GM18951 (cell line): ENCODE measurements around the gene SMYD3.
"Not testable (repeated sequence)": the region's sequence is repeated elsewhere in the genome, so short reads cannot be mapped to it uniquely, and the experiment has no call there.

Source experiments
- POLR2A ChIP-seq: IDR thresholded peaks from 4 replicates; pipeline ENCODE4 v1.6.1; 2011; ENCODE audit warnings: mild to moderate bottlenecking; ENCODE audit not compliant: insufficient read length, insufficient read depth; ENCODE audit errors: extremely low read depth
- in situ Hi-C: fragments of 300-500 bp; cut with MboI; formaldehyde crosslinking; loops from one replicate; pipeline ENCODE4 v1.12.0; 2022; ENCODE audit warnings: low sequenced_read_pairs, mixed read lengths, inconsistent platforms; ENCODE audit not compliant: unreplicated experiment

Gene SMYD3

GRCh38 chr1:245832771-245833527 lies 674.1 kb downstream of the SMYD3 start:
- TF ChIP-seq POLR2A = no peak
- in situ Hi-C loops = no loop called here

DNA sequence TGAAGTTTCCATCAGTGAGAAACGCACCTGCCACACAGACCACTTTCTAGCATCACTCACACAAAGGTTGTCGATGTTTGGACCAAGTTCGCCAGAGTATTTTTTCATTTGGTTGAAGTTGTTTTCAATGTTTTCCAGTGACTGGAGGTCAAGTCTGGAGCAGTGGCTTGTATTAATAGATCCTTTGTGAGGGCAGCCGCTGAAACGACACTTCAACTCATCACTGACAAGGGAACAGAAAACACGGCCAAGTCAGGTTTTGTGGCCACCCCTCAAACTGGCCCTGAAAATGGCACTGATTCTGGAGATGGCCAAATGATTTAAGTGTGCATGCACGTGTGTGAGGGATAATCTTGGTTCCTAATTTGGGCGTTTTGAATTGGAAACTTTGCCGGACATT lies 675.6 kb downstream of the SMYD3 start:
- TF ChIP-seq POLR2A = no peak
- in situ Hi-C loops = no loop called here

GRCh38 chr1:245829826-245830225 lies 677.3 kb downstream of the SMYD3 start:
- in situ Hi-C loops = no loop called here
- no peak for TF ChIP-seq POLR2A

DNA sequence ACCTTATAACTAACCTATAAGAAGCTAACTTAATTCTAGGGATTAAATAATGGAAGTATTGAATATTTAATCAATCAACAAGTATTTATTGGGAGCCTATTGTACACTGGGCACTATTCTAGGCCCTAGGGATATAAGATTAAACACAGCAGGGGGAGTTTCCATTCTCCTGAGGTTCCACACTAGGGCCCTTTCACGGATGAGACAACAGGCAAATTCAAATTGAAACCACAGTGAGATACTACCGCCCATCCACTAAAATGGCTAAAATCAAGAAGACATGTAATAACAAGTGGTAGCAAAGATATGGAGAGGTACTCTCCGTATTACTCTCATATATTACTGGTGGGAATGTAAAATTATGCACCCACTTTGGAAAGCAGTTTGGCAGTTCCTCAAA lies 677.9 kb downstream of the SMYD3 start:
- no peak for TF ChIP-seq POLR2A
- in situ Hi-C loops = no loop called here

DNA sequence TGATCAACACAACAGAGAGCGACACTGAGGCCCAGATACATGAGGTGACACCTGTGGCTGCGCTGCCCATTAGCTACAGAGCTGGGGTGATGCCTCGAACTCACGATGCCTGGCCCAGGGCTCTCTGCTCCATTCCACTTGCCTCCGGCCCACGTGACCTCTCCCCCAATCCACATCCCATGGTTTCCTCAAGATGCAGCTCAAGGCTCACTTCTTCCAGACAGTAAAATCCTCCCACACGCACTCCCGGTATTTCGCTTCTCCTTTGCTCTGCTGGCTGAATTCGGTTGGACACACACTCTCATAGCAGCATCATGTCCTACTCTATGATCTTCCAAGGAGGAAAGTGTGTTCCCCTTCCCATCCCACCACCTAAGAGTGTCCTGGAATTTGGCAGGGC lies 679.8 kb downstream of the SMYD3 start:
- TF ChIP-seq POLR2A = no peak
- in situ Hi-C loops = no loop called here

DNA sequence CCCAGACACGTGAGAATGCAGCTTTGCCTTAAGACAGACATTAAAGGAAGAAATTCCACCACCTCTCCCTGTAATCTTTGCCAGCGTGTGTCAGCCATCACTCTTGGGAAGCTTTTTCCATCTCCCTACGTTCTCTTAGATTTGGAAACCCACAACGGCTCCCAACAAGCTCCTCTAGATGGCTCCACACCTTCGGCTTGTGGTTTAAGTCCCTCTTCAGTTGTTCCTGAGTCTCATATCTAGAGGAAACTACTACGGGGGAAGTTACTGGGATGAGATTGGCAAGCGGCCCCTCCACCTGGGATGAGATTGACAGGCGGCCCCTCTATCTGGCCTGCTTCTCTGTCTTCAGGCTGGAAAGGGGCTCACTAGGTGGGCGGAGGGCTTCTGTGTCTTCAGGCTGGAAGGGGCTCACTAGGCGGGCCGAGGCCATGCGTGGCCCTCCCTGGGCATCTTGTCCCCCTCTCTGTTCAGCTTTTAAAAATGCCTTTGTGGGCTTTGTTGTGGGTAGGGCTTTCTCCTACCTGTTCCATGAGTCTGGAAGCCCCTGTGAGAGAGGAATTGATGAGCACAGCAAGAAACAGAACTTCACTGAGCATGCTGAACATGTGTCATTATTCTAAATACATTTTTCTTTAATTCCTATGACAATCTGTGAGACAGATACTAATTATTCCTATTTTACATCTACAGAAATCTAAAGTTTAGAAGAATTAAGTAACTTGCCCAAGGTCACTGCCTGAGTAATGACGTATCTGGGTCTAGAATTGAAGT lies 681.8 kb downstream of the SMYD3 start:
- no peak for TF ChIP-seq POLR2A
- in situ Hi-C loops = no loop called here

- in situ Hi-C loops = no loop called here
- TF ChIP-seq POLR2A = no peak
These were observed 683.5 kb downstream of the SMYD3 start for GRCh38 chr1:245823408-245824147.

DNA sequence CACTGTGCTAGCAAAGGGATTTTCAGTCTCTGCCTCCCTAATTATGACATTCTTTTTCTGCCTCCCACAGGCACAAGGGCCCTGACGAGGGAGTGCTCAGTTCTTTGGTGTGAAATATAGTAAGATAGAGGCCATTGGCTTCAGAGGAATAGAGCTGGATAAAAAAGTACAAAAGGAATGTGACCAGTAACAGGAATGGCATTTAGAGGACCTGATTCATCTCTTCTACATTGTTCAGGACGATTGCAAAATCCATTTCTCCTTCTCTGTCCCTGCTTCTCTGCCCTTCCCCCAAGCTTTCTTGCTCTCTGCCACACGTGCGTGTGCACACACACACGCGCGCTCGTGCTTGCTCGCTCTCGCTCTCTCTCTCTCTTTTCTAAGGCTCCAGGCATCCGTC lies 684.1 kb downstream of the SMYD3 start:
- in situ Hi-C loops = no loop called here
- TF ChIP-seq POLR2A = no peak

- in situ Hi-C loops = not testable (repeated sequence)
These were observed 688.7 kb downstream of the SMYD3 start for GRCh38 chr1:245818363-245818762.

- in situ Hi-C loops = not testable (repeated sequence)
These were observed 690.6 kb downstream of the SMYD3 start for GRCh38 chr1:245816496-245816895.

DNA sequence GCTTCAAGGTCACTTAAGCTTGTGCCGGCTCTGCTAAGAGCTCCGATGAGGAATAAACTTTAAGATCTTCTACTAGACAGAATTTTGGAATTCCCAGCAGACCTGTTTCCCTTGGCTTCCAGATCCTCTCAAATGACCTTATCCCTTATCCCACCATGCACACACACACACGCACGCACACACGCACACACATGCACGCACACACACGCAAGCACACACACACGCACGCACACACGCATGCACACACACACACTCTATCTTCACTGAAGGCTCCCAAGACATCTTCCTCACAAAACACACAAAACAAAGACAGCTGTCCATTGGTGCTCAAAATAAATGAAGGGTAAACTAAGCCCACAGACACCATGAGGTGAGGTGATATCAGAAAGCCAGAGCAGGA lies 692.4 kb downstream of the SMYD3 start:
- in situ Hi-C loops = no loop called here
- no peak for TF ChIP-seq POLR2A

DNA sequence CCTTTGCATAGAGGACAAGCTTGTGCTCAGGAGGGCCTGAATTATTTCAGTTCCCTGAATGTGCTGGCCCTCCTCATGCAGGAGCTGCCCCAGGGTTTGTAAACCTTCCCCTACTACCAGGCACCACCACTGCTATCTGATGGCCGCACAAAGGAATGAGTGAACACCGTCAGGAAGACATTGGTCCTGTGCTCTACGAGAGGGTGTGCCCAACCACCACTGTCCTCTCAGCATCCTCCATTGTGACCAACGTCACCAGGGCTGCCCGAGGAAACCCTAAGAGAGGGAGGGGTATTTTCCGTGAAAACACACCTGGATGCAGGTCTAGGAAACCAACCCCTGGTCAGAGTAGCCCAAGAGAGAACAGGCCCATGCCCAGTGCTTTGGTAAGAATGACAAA lies 694.8 kb downstream of the SMYD3 start:
- in situ Hi-C loops = no loop called here
- no peak for TF ChIP-seq POLR2A

DNA sequence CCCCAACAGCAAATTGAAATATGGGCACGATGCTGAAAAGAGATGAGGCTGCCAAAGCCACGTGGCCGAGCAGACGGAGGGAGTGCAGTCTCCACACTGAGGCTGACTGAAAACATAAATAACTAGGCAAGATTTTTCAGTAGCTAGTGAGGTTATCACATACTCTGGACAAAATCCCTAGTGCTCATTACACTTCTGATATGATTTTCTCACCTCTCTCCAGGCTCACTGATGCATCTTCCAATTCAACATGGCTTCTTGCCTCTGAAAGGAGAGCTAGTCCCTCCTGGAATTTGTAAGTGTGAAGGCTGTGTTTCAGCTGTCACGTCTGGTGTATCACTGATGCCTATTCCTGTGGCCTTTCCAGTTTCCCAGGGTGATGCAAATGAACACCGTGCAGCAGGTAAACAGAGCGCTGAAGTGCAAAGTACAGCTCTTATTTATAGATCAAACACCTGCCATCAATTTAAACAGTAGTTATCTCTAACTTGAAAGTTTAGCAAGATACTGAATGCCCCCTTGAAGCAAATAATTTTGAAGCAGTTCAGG lies 696.2 kb downstream of the SMYD3 start:
- no peak for TF ChIP-seq POLR2A
- in situ Hi-C loops = no loop called here

DNA sequence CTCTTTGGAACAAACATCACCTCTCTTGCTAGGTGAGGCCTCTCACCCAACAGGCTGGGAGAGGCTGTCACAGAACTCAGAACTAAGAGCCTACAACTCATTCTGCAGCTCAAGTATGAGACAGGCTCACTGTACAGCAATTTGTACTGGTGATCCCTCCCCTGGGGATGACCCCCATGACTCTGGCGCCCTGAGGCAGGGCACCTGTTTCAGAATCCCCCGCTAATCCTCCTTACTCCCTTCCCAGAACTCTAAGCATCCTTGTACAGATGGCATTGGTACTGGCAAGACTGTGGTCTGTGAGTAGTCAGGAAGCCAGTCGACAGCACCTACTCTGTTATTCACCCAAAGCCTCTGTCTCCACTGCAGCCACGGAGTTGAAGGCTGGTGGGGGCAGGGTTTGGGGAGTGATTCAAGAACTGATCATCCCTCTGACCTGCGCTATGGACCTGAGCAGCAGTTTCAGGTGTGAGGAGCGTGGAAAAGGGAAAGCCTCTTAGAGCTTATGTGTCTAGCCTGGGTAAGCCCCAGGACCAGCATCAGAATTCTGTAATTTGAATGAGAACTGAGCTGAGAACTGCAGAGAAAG lies 696.8 kb downstream of the SMYD3 start:
- TF ChIP-seq POLR2A = no peak
- in situ Hi-C loops = no loop called here
